K562 (cell line): ENCODE data around the gene PYROXD2. TPM values are rescaled to one million over a fixed set of nuclear protein-coding genes. Genes with fewer than 3 reads are reported as not detected.

ENCODE experiments used
- ATAC-seq: fragments of 200-7000 bp; cut with Tn5 transposase; 3 replicates; pipeline ENCODE4 v1.9.1; 2020; ENCODE audit warnings: moderate library complexity
- BruUV-seq: library from RNA; stranded (reverse); fragments of 400-500 nt; replicated peaks from 2 replicates; lab custom pipeline; 2021; lab: Mats Ljungman, UMichigan
- CTCF ChIA-PET: fragments of 300-600 bp; formaldehyde crosslinking; extraction: SDS; loops from one replicate; lab custom pipeline; 2021; ENCODE audit warnings: low intra/inter-chr PET ratio; lab: Yijun Ruan, JAX
- POLR2A ChIA-PET: fragments of 300-600, 350-650 bp; sonication (Branson Sonifier 250); formaldehyde crosslinking; extraction: SDS; loops from one replicate; lab custom pipeline; 2021; ENCODE audit warnings: antibody characterized with exemption, inconsistent platforms; lab: Yijun Ruan, JAX
- DNase-seq, 4 experiments: peaks; one replicate each; pipeline versions ENCODE4 v3.0.0 to v3.0.0-alpha.2; 2011 to 2018; ENCODE audit warnings: low spot score in 3 of 4, mixed read lengths in 3 of 4; ENCODE audit errors: extremely low read depth in 1 of 4
- FAIRE-seq: peaks from 2 replicates; lab custom pipeline; 2011; peaks lifted over from hg19 to GRCh38; lab: Jason Lieb, UNC
- H2AFZ ChIP-seq: 2 replicates; pipeline ENCODE4 v1.6.0; 2011; ENCODE audit warnings: low read depth, low read length, control low read depth, inconsistent platforms
- H3K27ac ChIP-seq: fragments of 200-600 bp; 3 replicates; pipeline ENCODE4 v1.8.0; 2011; ENCODE audit warnings: low read depth, mild to moderate bottlenecking, control low read depth, inconsistent platforms, low read length, moderate library complexity, mixed read lengths; ENCODE audit errors: extremely low read depth
- H3K27me3 ChIP-seq, 2 experiments: fragments of 300-600 bp in 1 of 2; 2 replicates in 1 of 2; 3 replicates in 1 of 2; pipeline versions ENCODE4 v1.6.0 to v1.8.0; 2011; ENCODE audit warnings: inconsistent platforms in 2 of 2, low read length in 2 of 2, mild to moderate bottlenecking in 1 of 2, mixed read lengths in 1 of 2, moderate library complexity in 1 of 2; ENCODE audit not compliant: control insufficient read depth in 2 of 2, insufficient read depth in 2 of 2
- H3K36me3 ChIP-seq: fragments of 300-600 bp; 3 replicates; pipeline ENCODE4 v1.8.0; 2011; ENCODE audit warnings: mild to moderate bottlenecking, low read length, inconsistent platforms; ENCODE audit not compliant: control insufficient read depth, insufficient read depth
- H3K4me1 ChIP-seq, 2 experiments: fragments of 200-600 bp in 1 of 2; replicated peaks in 1 of 2; 2 replicates in 1 of 2; 3 replicates in 1 of 2; pipeline versions ENCODE4 v1.5.1 to v1.8.0; 2011; ENCODE audit warnings: inconsistent platforms in 2 of 2, low read length in 2 of 2, mild to moderate bottlenecking in 1 of 2, mixed read lengths in 1 of 2, moderate library complexity in 1 of 2; ENCODE audit not compliant: control insufficient read depth in 2 of 2, insufficient read depth in 2 of 2
- H3K4me2 ChIP-seq: 2 replicates; pipeline ENCODE4 v1.6.1; 2011; ENCODE audit warnings: low read length, control low read depth, inconsistent platforms, mixed read lengths; ENCODE audit not compliant: insufficient read depth
- H3K4me3 ChIP-seq: fragments of 200-600 bp; sonication (generic), shearing (Covaris generic); 2 replicates; pipeline ENCODE4 v1.5.1; 2016; ENCODE audit warnings: control low read depth, inconsistent platforms
- H3K79me2 ChIP-seq: fragments of 200-600 bp; 3 replicates; pipeline ENCODE4 v1.8.0; 2011; ENCODE audit warnings: low read length, inconsistent platforms; ENCODE audit not compliant: control insufficient read depth, insufficient read depth
- H3K9ac ChIP-seq, 2 experiments: 2 replicates each; pipeline versions ENCODE4 v1.6.0 to v1.6.1; 2011; ENCODE audit warnings: low read depth in 2 of 2, low read length in 2 of 2, control low read depth in 1 of 2, inconsistent platforms in 1 of 2, mild to moderate bottlenecking in 1 of 2, mixed read lengths in 1 of 2; ENCODE audit not compliant: insufficient read depth in 1 of 2
- H3K9me1 ChIP-seq: one replicate; pipeline ENCODE4 v1.6.0; 2011; ENCODE audit warnings: inconsistent platforms, mild to moderate bottlenecking, low read length, moderate library complexity; ENCODE audit not compliant: control insufficient read depth, insufficient read depth
- H3K9me3 ChIP-seq: replicated peaks from 2 replicates; pipeline ENCODE4 v1.5.1; 2011; ENCODE audit warnings: low read depth, low read length, inconsistent platforms; ENCODE audit not compliant: control insufficient read depth, insufficient read depth
- H4K20me1 ChIP-seq: replicated peaks from 2 replicates; pipeline ENCODE4 v1.6.1; 2011; ENCODE audit warnings: low read length, inconsistent platforms, mixed read lengths; ENCODE audit not compliant: control insufficient read depth, insufficient read depth
- EWSR1 ChIP-seq: fragments of 450-650 bp; IDR thresholded peaks from 2 replicates; pipeline ENCODE4 v1.6.1; 2018; ENCODE audit warnings: borderline replicate concordance, mild to moderate bottlenecking, low read depth, moderate library complexity; ENCODE audit not compliant: partially characterized antibody
- HDAC1 ChIP-seq, 2 experiments: fragments of 450-650 bp; IDR thresholded peaks; 2 replicates each; pipeline ENCODE4 v1.6.1; 2016 to 2017; ENCODE audit warnings: inconsistent platforms in 1 of 2, mild to moderate bottlenecking in 1 of 2, moderate library complexity in 1 of 2
- HOMEZ ChIP-seq: fragments of 250-450 bp; sonication (Bioruptor Pico); IDR thresholded peaks from 2 replicates; pipeline ENCODE4 v1.4.0; 2020; ENCODE audit warnings: mild to moderate bottlenecking, moderate library complexity
- ILK ChIP-seq: fragments of 450-650 bp; IDR thresholded peaks from 2 replicates; pipeline ENCODE4 v1.6.1; 2016; ENCODE audit warnings: missing genetic modification characterization, low read depth, mild to moderate bottlenecking, missing compliant biosample characterization, moderate library complexity, borderline replicate concordance
- KAT7 ChIP-seq: sonication (generic); formaldehyde crosslinking; IDR thresholded peaks from 2 replicates; pipeline ENCODE4 v1.8.0; 2022; ENCODE audit warnings: missing genetic modification reagents, mild to moderate bottlenecking, borderline replicate concordance
- KLF10 ChIP-seq: fragments of 250-450 bp; sonication (Bioruptor Pico); IDR thresholded peaks from 2 replicates; pipeline ENCODE4 v1.6.1; 2021; ENCODE audit warnings: matching md5 sums
- MAFG ChIP-seq: fragments of 450-650 bp; conservative IDR thresholded peaks from 2 replicates; pipeline ENCODE4 v1.6.1; 2016; ENCODE audit warnings: missing genetic modification characterization, missing compliant biosample characterization
- MAFK ChIP-seq: IDR thresholded peaks from 2 replicates; pipeline ENCODE4 v1.6.1; 2011; ENCODE audit warnings: low read length, improper control_type of control experiment
- MIER1 ChIP-seq: fragments of 450-650 bp; IDR thresholded peaks from 2 replicates; pipeline ENCODE4 v1.6.1; 2016; ENCODE audit warnings: antibody characterized with exemption, mild to moderate bottlenecking, low read depth
- RAD21 ChIP-seq, 2 experiments: fragments of 250-450 bp in 1 of 2; fragments of 450-650 bp in 1 of 2; sonication (Bioruptor Pico) in 1 of 2; formaldehyde crosslinking in 1 of 2; IDR thresholded peaks in 1 of 2; conservative IDR thresholded peaks in 1 of 2; 2 replicates each; pipeline versions ENCODE4 v1.4.0 to v1.8.0; 2020 to 2022; ENCODE audit warnings: mild to moderate bottlenecking in 2 of 2, moderate library complexity in 1 of 2
- SAFB ChIP-seq: fragments of 200-400 bp; formaldehyde crosslinking; IDR thresholded peaks from 2 replicates; pipeline ENCODE4 v1.6.1; 2017; ENCODE audit warnings: low read depth, low read length, borderline replicate concordance
- SP1 ChIP-seq: sonication (generic); formaldehyde crosslinking; IDR thresholded peaks from 2 replicates; pipeline ENCODE4 v1.8.1; 2022; ENCODE audit warnings: mild to moderate bottlenecking, missing genetic modification reagents
- TCF7L2 ChIP-seq: fragments of 150-350 bp; IDR thresholded peaks from 2 replicates; pipeline ENCODE4 v1.6.1; 2016; ENCODE audit warnings: low read depth, mild to moderate bottlenecking, low read length, moderate library complexity
- TEAD1 ChIP-seq, 2 experiments: fragments of 450-650 bp in 1 of 2; sonication (generic) in 1 of 2; formaldehyde crosslinking; IDR thresholded peaks; 2 replicates each; pipeline versions ENCODE4 v1.4.0 to v1.8.0; 2020 to 2022; ENCODE audit warnings: mild to moderate bottlenecking in 2 of 2, missing genetic modification reagents in 1 of 2
- ZNF12 ChIP-seq: sonication (generic); formaldehyde crosslinking; IDR thresholded peaks from 2 replicates; pipeline ENCODE4 v1.4.0; 2020; ENCODE audit warnings: mild to moderate bottlenecking, missing genetic modification reagents
- ZNF384 ChIP-seq: IDR thresholded peaks from 2 replicates; pipeline ENCODE4 v1.6.1; 2012; ENCODE audit warnings: low read depth, low read length, improper control_type of control experiment
- ZNF444 ChIP-seq: fragments of 250-450 bp; sonication (Bioruptor Pico); IDR thresholded peaks from 2 replicates; pipeline ENCODE4 v1.4.0; 2020; ENCODE audit warnings: mild to moderate bottlenecking, moderate library complexity
- ZNF586 ChIP-seq: fragments of 450-650 bp; formaldehyde crosslinking; conservative IDR thresholded peaks from 2 replicates; pipeline ENCODE4 v1.4.0; 2020; ENCODE audit warnings: mild to moderate bottlenecking, moderate library complexity
- ZNF668 ChIP-seq: fragments of 250-450 bp; sonication (Bioruptor Pico); IDR thresholded peaks from 2 replicates; pipeline ENCODE4 v1.8.0; 2022; ENCODE audit warnings: mild to moderate bottlenecking, inconsistent platforms
- ZNF696 ChIP-seq: fragments of 250-450 bp; sonication (Bioruptor Pico); conservative IDR thresholded peaks from 2 replicates; pipeline ENCODE4 v1.4.0; 2020; ENCODE audit warnings: mild to moderate bottlenecking, moderate library complexity
- WGBS: fragments of 100-300 bp; shearing (Covaris generic); methylation state at CpG from one replicate; pipeline ENCODE4 v1.1.6; 2016; ENCODE audit warnings: low coverage, mixed read lengths; ENCODE audit not compliant: insufficient coverage; ENCODE audit errors: missing lambda C conversion rate; 5-methylcytosine and 5-hydroxymethylcytosine counted together
- in situ Hi-C: fragments of 300-500 bp; cut with MboI; formaldehyde crosslinking; loops from 4 replicates; pipeline ENCODE4 v1.15.0; 2018; ENCODE audit warnings: inconsistent platforms, mixed read lengths
- intact Hi-C: fragments of 100-400 bp; cut with micrococcal nuclease; formaldehyde crosslinking; loops from 2 replicates; pipeline ENCODE4 v1.14.2; 2022
- polyA plus RNA-seq, 8 experiments: library from polyadenylated mRNA; depleted of rRNA in 4 of 8; stranded (reverse) in 5 of 8; unstranded in 3 of 8; fragments of >200 nt; fragmentation: Nextera tagmentation in 2 of 8; fragmentation: Illumina TruSeq in 1 of 8; extraction: Ambion mirVana in 2 of 8; extraction: Trizol in 1 of 8; gene quantifications; 2 replicates each; pipeline versions ENCODE4 v1.2.1 to v1.2.3, GENCODE V29; 2011 to 2014; ENCODE audit warnings: inconsistent platforms in 1 of 8, missing spikeins in 1 of 8
- total RNA-seq, 7 experiments: library from RNA; depleted of rRNA in 6 of 7; stranded (reverse); fragments of >200 nt in 6 of 7; fragmentation: Illumina TruSeq in 2 of 7; extraction: Trizol in 2 of 7; gene quantifications; 2 replicates each; pipeline versions ENCODE4 v1.2.1 to v1.2.3, GENCODE V29; 2011 to 2021; ENCODE audit warnings: low replicate concordance in 1 of 7
- TF ChIP-seq, protein P1 (sequence below), 3 experiments: IDR thresholded peaks in 2 of 3; conservative IDR thresholded peaks in 1 of 3; 2 replicates each; pipeline ENCODE4 v1.5.1; 2011 to 2012; ENCODE audit warnings: low read length in 3 of 3, mild to moderate bottlenecking in 3 of 3, control low read depth in 2 of 3, improper control_type of control experiment in 1 of 3, inconsistent platforms in 1 of 3, low read depth in 1 of 3, mixed read lengths in 1 of 3, moderate library complexity in 1 of 3; ENCODE audit not compliant: insufficient read depth in 2 of 3

PYROXD2 gene
- total and polyA plus RNA-seq, 9 of the 15 experiments (the other 6 are each of a cell fraction or from before 2014, with no cell fraction given) = 0.14 to 1.4 (median 0.58) TPM

DNA sequence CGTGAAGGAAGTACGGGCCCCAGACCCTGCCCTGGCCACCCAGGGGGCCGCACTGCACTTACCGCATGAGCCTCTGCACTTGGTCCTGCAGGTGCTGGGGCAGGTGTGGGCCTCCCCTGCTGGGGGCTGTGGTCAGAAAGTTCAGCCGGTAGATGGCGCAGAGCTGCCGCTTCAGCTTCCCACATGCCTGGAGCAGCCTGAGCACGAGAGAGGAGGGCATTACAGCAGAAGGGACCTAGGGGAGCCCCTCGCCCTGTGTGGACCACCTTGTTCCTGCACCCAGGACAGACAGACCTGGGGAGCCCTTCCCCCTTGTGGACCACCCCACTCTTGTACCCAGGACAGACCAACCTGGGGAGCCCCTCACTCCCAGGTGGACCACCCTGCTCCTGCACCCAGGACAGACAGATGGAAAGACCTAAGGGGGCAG lies 8.7 kb upstream of the PYROXD2 start:
- no peaks in the 10 kb centered on the region for H4K20me1 ChIP-seq
- no TSS peak for BruUV-seq
- no peaks in the 10 kb centered on the region for H3K9me1 ChIP-seq
- no peak overlapping the region for H3K4me2 ChIP-seq
- ChIA-PET POLR2A (interaction anchor here (0.6 to 1.2 kb wide), 2 partner anchors 11 to 376 kb away, joined by 3 to 4 read pairs; no protein-coding TSS in a partner anchor), CTCF (interaction anchor here (1.0 kb wide), 1 partner anchor 43 kb away, joined by 4 read pairs; no protein-coding TSS in a partner anchor)
- no peak for FAIRE-seq
- ATAC-seq = peak; percentile 81
- in situ Hi-C loops = loop anchor here (10.0 kb wide), 1 partner anchor 241 kb away; no protein-coding TSS in a partner anchor
- peaks cover 0 to 9% of the 10 kb centered on the region in 2 experiments; a peak in 1 of 5 replicates for H3K4me1 ChIP-seq
- H3K36me3 ChIP-seq = peaks cover 33% of the 10 kb centered on the region; the same call in 2 of the 3 replicates
- no peak overlapping the region for H3K27ac ChIP-seq
- no peak overlapping the region for H3K9ac ChIP-seq
- H3K9me3 ChIP-seq = no peaks in the 10 kb centered on the region
- no peak overlapping the region for H2AFZ ChIP-seq
- WGBS = 73% methylated on average over 3 of the region's 9 CpGs
- DNase-seq = peak in 1 of 4 experiments; percentile 41
- H3K27me3 ChIP-seq = no peaks in the 10 kb centered on the region
- intact Hi-C loops = no loop called here
- no peak overlapping the region for H3K4me3 ChIP-seq
- no peaks in the 10 kb centered on the region for H3K79me2 ChIP-seq
- TF ChIP-seq MAFG (tag) (no peak), HDAC1 (IDR thresholded peaks at IDR 0.05) (no peak), MIER1 (no peak), KAT7 (no peak), KLF10 (CRISPR knock-in tag) (no peak), SAFB (no peak), ZNF444 (CRISPR knock-in tag) (no peak), ZNF12 (no peak), SP1 (CRISPR knock-in tag) (no peak), ZNF668 (CRISPR knock-in tag) (no peak), HOMEZ (CRISPR knock-in tag) (no peak), RAD21 (CRISPR knock-in tag; conservative IDR thresholded peaks at IDR 0.05 in 1 of 2, IDR thresholded peaks at IDR 0.05 in 1 of 2) (0 out of 4 replicates have a peak, but pooled peaks of 1 of the 2 experiments have one; percentile 9), EWSR1 (no peak), ZNF696 (CRISPR knock-in tag) (no peak), ILK (tag) (no peak), MAFK (no peak), ZNF586 (CRISPR knock-in tag) (no peak), TCF7L2 (no peak), TEAD1 (CRISPR knock-in tag; IDR thresholded peaks at IDR 0.05) (no peak), ZNF384 (no peak)
- TF ChIP-seq, protein P1, sequence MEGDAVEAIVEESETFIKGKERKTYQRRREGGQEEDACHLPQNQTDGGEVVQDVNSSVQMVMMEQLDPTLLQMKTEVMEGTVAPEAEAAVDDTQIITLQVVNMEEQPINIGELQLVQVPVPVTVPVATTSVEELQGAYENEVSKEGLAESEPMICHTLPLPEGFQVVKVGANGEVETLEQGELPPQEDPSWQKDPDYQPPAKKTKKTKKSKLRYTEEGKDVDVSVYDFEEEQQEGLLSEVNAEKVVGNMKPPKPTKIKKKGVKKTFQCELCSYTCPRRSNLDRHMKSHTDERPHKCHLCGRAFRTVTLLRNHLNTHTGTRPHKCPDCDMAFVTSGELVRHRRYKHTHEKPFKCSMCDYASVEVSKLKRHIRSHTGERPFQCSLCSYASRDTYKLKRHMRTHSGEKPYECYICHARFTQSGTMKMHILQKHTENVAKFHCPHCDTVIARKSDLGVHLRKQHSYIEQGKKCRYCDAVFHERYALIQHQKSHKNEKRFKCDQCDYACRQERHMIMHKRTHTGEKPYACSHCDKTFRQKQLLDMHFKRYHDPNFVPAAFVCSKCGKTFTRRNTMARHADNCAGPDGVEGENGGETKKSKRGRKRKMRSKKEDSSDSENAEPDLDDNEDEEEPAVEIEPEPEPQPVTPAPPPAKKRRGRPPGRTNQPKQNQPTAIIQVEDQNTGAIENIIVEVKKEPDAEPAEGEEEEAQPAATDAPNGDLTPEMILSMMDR (IDR thresholded peaks at IDR 0.05 in 2 of 3, conservative IDR thresholded peaks at IDR 0.05 in 1 of 3; ENCODE audit: insufficient read depth in 2 of 3, low read depth in 1 of 3, low read length in 3 of 3) = peak; percentile 32 to 40 (median 33); a peak in 3 of 6 replicates
